PC-3 (cell line): Measurements from ENCODE around the gene FOXO3. TPM values are rescaled to one million over a fixed set of nuclear protein-coding genes. Genes with fewer than 3 reads are reported as not detected.

Experiments
- ATAC-seq: fragments of 200-7000 bp; cut with Tn5 transposase; 2 replicates; pipeline ENCODE4 v1.9.1; 2020; ENCODE audit warnings: mild to moderate bottlenecking, moderate library complexity
- BruUV-seq: library from RNA; stranded (reverse); fragments of 400-500 nt; replicated peaks from 2 replicates; lab custom pipeline; 2021; lab: Mats Ljungman, UMichigan
- CTCF ChIA-PET: fragments of 300-600 bp; sonication (Branson Sonifier 250); formaldehyde crosslinking; loops from one replicate; lab custom pipeline; 2022; ENCODE audit warnings: antibody characterized with exemption; lab: Charles Lee
- POLR2A ChIA-PET: fragments of 300-600 bp; sonication (Branson Sonifier 250); formaldehyde crosslinking; loops from one replicate; lab custom pipeline; 2022; ENCODE audit warnings: antibody characterized with exemption; ENCODE audit not compliant: unreplicated experiment; lab: Charles Lee
- DNase-seq: peaks from one replicate; pipeline ENCODE4 v3.0.0-alpha.2; 2015
- H2AFZ ChIP-seq: fragments of 300-600 bp; sonication (generic); 2 replicates; pipeline ENCODE4 v1.6.0; 2016; ENCODE audit warnings: antibody characterized with exemption, low read length
- H3F3A ChIP-seq: fragments of 300-600 bp; sonication (generic); one replicate; pipeline ENCODE4 v1.6.0; 2017; ENCODE audit warnings: antibody characterized with exemption, low read length, control low read depth, mild to moderate bottlenecking; ENCODE audit not compliant: unreplicated experiment
- H3K27ac ChIP-seq: fragments of 300-600 bp; sonication (generic); 2 replicates; pipeline ENCODE4 v1.5.1; 2016; ENCODE audit warnings: mild to moderate bottlenecking, low read length
- H3K27me3 ChIP-seq: fragments of 300-600 bp; sonication (generic); 2 replicates; pipeline ENCODE4 v1.6.1; 2016; ENCODE audit warnings: low read length, mixed read lengths
- H3K36me3 ChIP-seq: fragments of 300-600 bp; sonication (generic); 2 replicates; pipeline ENCODE4 v1.6.1; 2016; ENCODE audit warnings: low read depth, mixed run types, low read length, mixed read lengths
- H3K4me1 ChIP-seq: fragments of 300-600 bp; sonication (generic); 2 replicates; pipeline ENCODE4 v1.5.1; 2016; ENCODE audit warnings: low read length; ENCODE audit not compliant: insufficient read depth
- H3K4me2 ChIP-seq: fragments of 300-600 bp; sonication (generic); 2 replicates; pipeline ENCODE4 v1.6.0; 2016; ENCODE audit warnings: low read length
- H3K4me3 ChIP-seq: fragments of 300-600 bp; sonication (generic); 2 replicates; pipeline ENCODE4 v1.5.1; 2016; ENCODE audit warnings: mild to moderate bottlenecking, low read length, mixed read lengths
- H3K79me2 ChIP-seq: fragments of 300-600 bp; sonication (generic); 2 replicates; pipeline ENCODE4 v1.6.1; 2017; ENCODE audit warnings: low read length, mixed read lengths
- H3K9ac ChIP-seq: fragments of 300-600 bp; sonication (generic); 2 replicates; pipeline ENCODE4 v1.6.0; 2016; ENCODE audit warnings: mild to moderate bottlenecking, low read length
- H3K9me2 ChIP-seq: fragments of 300-600 bp; sonication (generic); replicated peaks from 2 replicates; pipeline ENCODE4 v1.6.1; 2016; ENCODE audit warnings: mixed run types, low read length, mixed read lengths
- H3K9me3 ChIP-seq: fragments of 300-600 bp; sonication (generic); 2 replicates; pipeline ENCODE4 v1.6.1; 2016; ENCODE audit warnings: low read length, mixed read lengths
- H4K20me1 ChIP-seq: fragments of 300-600 bp; sonication (generic); 2 replicates; pipeline ENCODE4 v1.6.1; 2016; ENCODE audit warnings: low read length, mixed read lengths
- CTCF ChIP-seq: fragments of 300-600 bp; sonication (generic); conservative IDR thresholded peaks from 2 replicates; pipeline ENCODE4 v1.5.1; 2017; ENCODE audit warnings: antibody characterized with exemption, low read depth, mild to moderate bottlenecking, low read length
- EZH2 ChIP-seq: fragments of 300-600 bp; sonication (generic); IDR thresholded peaks from one replicate; pipeline ENCODE4 v1.6.1; 2017; ENCODE audit warnings: antibody characterized with exemption, mild to moderate bottlenecking, low read length; ENCODE audit not compliant: unreplicated experiment
- EZH2phosphoT487 ChIP-seq: fragments of 300-600 bp; sonication (generic); IDR thresholded peaks from 2 replicates; pipeline ENCODE4 v1.6.1; 2018; ENCODE audit warnings: mild to moderate bottlenecking, antibody characterized with exemption, low read length, borderline replicate concordance
- intact Hi-C: fragments of 100-400 bp; cut with micrococcal nuclease; formaldehyde crosslinking; loops from 2 replicates; pipeline ENCODE4 v1.9.0; 2023
- total RNA-seq: library from RNA; depleted of rRNA; stranded (reverse); fragments of >200 nt; gene quantifications from 2 replicates; pipeline ENCODE4 v1.2.3, GENCODE V29; 2014

The FOXO3 gene
- total RNA-seq, 1 experiment from 2014 or later: 12.8 TPM

DNA sequence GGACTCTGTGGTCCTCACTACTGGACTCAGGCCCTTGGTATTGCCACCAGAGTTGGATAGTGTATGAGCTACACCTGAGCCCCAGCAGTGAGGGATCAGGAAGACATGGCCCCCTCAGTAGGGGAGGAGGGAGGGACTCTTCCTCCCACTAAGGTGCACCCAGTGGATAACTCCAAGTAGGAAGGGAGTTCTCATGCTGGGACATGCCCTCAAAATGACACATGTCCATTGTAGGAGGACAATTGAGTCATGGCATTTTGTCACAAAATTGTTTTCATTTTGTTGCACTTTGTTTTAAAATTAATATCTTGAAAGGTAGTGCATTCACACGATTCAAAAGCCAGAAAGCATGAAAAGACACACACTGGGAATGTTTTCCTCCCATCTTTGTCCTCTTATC lies 127.2 kb downstream of the FOXO3 start:
- TF ChIP-seq EZH2 (no peak), CTCF (no peak), EZH2phosphoT487 (no peak)
- Histone ChIP-seq H3K4me3 (no peak overlapping the region), H3K27ac (0 out of 2 replicates have a peak overlapping the region, but pooled peaks have one; percentile 55), H4K20me1 (no peaks in the 10 kb centered on the region), H3K27me3 (no peaks in the 10 kb centered on the region), H3F3A (no peaks in the 10 kb centered on the region), H3K4me1 (peaks cover 57% of the 10 kb centered on the region), H3K9me3 (no peaks in the 10 kb centered on the region), H3K9ac (no peak overlapping the region), H3K36me3 (no peaks in the 10 kb centered on the region), H3K9me2 (no peaks in the 10 kb centered on the region), H3K79me2 (no peaks in the 10 kb centered on the region), H3K4me2 (no peak overlapping the region), H2AFZ (no peak overlapping the region)
- BruUV-seq: no TSS peak
- intact Hi-C loops: loop anchor here (5.0 kb wide), 2 partner anchors 49 to 94 kb away; no protein-coding TSS in a partner anchor
- ATAC-seq: no peak
- no peak for DNase-seq
- ChIA-PET CTCF (no interaction called here), POLR2A (no interaction called here)

DNA sequence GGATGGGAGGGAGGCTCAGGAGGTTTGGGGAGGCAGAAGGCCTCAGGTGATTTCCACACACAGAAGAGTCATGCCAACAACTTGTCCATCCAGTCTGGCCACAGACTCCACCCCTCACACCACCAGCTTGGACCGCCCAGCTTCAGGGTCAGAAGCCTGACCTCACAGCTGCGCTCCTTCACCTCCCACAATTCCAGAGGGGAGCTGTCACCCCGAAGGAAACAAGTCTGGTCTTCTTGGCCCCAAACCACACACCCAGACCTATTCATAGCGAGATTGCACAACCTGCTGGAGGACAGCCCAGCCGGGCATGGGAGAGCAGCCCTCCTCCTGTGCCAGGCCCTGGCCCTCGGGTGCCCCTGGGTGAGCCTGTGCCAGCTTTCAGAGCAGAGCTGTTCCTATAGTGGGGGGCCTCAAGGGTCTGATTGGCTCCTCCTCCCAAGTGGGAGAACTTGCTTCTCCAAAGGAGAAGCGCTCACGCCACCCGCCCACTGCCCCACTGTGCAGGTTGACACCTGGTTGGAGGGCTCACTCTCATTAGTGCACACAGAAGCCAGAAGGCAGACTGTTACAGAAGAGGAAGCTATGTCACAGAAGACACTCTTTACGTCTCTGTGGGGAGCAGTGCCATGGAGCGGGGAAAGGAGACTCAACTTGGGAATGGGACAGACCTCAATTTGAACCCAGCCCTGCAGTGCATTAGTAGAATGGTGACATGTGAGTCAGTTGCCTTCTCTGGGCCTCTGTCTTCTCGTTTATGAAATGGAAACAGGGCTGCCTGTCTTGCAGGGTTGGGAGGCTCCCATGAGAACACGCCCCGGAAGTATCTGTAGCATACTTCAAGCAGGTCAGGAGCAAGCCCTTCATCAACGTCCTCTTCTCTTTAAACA lies 128.8 kb downstream of the FOXO3 start:
- DNase-seq: peak; percentile 92
- Histone ChIP-seq H3K4me3 (no peak overlapping the region), H3K27ac (peak overlapping the region; percentile 76)

More for the DNA sequence above, 128.8 kb downstream of the FOXO3 start:
- Histone ChIP-seq H3K36me3 (no peaks in the 10 kb centered on the region), H3K4me1 (peaks cover 56% of the 10 kb centered on the region), H3K27me3 (no peaks in the 10 kb centered on the region), H3F3A (no peaks in the 10 kb centered on the region), H4K20me1 (no peaks in the 10 kb centered on the region), H3K9ac (peak overlapping the region; percentile 35; the same call in 1 of the 2 replicates), H3K79me2 (no peaks in the 10 kb centered on the region), H2AFZ (no peak overlapping the region), H3K9me3 (no peaks in the 10 kb centered on the region), H3K4me2 (peak overlapping the region; percentile 27; the same call in 1 of the 2 replicates), H3K9me2 (no peaks in the 10 kb centered on the region)
- no TSS peak for BruUV-seq
- peak; percentile 63 for ATAC-seq
- TF ChIP-seq EZH2phosphoT487: no peak
- TF ChIP-seq CTCF: no peak
- TF ChIP-seq EZH2: no peak
- POLR2A ChIA-PET: no interaction called here
- CTCF ChIA-PET: no interaction called here
- intact Hi-C loops: loop anchor here (5.0 kb wide), 2 partner anchors 48 to 93 kb away; no protein-coding TSS in a partner anchor
